ENCODE measurements around the gene CYP46A1. TPM values are rescaled to one million over a fixed set of nuclear protein-coding genes. Genes with fewer than 3 reads are reported as not detected.

The CYP46A1 gene
- total and polyA plus RNA-seq, 2 donors from 2014 or later, result 0.82 to 2.5 TPM

- Histone ChIP-seq H3K9ac (ENCODE audit: low read length in 3 of 3) (no peak overlapping the region), H3K27ac (ENCODE audit: low read depth in 2 of 2, low read length in 2 of 2) (no peak overlapping the region), H3K36me3 (ENCODE audit: control insufficient read depth in 2 of 3, insufficient read depth in 3 of 3, low read length in 3 of 3) (no peaks in the 10 kb centered on the region), H3K9me3 (ENCODE audit: control insufficient read depth in 2 of 3, insufficient read depth in 1 of 3, low read length in 3 of 3) (no peaks in the 10 kb centered on the region), H3K27me3 (ENCODE audit: control insufficient read depth, insufficient read depth, low read length) (no peaks in the 10 kb centered on the region), H3K4me1 (ENCODE audit: control insufficient read depth in 2 of 3, insufficient read depth in 2 of 3, low read depth in 1 of 3, low read length in 3 of 3) (no peaks in the 10 kb centered on the region), H3K4me3 (ENCODE audit: low read length in 3 of 3) (no peak overlapping the region)
- TF ChIP-seq CTCF (IDR thresholded peaks at IDR 0.05; ENCODE audit: borderline replicate concordance, extremely low read depth, insufficient read depth), result no peak
- intact Hi-C loops (cut with DNase I), result no loop called here
- FAIRE-seq (no peak), DNase-seq (no peak)
Observed at GRCh38 chr14:99715266-99716000, 31.3 kb downstream of the CYP46A1 start.

DNA sequence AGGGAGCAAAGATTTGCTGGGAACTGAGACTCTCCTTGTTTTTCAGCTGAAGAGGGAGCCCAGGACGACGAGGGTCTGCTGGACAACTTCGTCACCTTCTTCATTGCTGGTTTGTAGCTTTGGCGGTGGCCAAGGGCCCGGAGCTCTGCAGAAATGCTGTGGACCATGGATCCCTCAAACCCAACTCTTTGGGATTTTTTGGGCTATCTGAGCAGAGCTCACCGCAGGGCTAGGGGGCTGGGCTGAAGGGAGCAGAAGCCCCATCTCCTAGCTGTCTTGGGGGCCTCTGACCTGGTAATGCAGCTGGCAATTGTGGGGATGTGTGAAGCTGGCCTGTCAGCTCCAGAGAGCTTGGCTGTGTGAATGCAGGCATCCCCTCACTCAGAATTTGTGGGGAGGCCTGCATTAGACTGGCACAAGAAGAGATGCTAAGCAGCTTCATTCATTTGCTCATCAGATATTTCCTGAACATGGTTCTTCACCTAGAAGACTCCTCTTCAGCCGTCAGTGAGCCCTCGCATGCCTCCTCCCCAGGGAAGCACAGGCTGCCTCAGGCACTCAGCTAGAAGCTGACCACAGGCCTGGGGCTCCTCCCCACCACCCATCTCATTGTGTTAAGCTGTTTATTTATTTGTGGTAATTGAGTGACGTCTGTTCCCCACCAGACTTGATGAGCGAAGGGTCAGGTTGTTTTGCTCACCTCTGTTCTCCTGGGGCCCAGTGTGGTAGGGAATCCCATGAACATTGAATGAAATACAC lies 32.2 kb downstream of the CYP46A1 start:
- TF ChIP-seq CTCF (IDR thresholded peaks at IDR 0.05; ENCODE audit: borderline replicate concordance, extremely low read depth, insufficient read depth), result no peak
- no peaks in the 10 kb centered on the region for H3K27me3 ChIP-seq (ENCODE audit: control insufficient read depth, insufficient read depth, low read length)
- intact Hi-C loops (cut with DNase I), result no loop called here
- no peaks in the 10 kb centered on the region for H3K9me3 ChIP-seq (ENCODE audit: control insufficient read depth in 2 of 3, insufficient read depth in 1 of 3, low read length in 3 of 3)
- no peaks in the 10 kb centered on the region for H3K4me1 ChIP-seq (ENCODE audit: control insufficient read depth in 2 of 3, insufficient read depth in 2 of 3, low read depth in 1 of 3, low read length in 3 of 3)
- DNase-seq, result no peak
- no peak overlapping the region for H3K27ac ChIP-seq (ENCODE audit: low read depth in 2 of 2, low read length in 2 of 2)
- FAIRE-seq, result no peak
- H3K4me3 ChIP-seq (ENCODE audit: low read length in 3 of 3), result no peak overlapping the region
- no peak overlapping the region for H3K9ac ChIP-seq (ENCODE audit: low read length in 3 of 3)
- H3K36me3 ChIP-seq (ENCODE audit: control insufficient read depth in 2 of 3, insufficient read depth in 3 of 3, low read length in 3 of 3), result no peaks in the 10 kb centered on the region

DNA sequence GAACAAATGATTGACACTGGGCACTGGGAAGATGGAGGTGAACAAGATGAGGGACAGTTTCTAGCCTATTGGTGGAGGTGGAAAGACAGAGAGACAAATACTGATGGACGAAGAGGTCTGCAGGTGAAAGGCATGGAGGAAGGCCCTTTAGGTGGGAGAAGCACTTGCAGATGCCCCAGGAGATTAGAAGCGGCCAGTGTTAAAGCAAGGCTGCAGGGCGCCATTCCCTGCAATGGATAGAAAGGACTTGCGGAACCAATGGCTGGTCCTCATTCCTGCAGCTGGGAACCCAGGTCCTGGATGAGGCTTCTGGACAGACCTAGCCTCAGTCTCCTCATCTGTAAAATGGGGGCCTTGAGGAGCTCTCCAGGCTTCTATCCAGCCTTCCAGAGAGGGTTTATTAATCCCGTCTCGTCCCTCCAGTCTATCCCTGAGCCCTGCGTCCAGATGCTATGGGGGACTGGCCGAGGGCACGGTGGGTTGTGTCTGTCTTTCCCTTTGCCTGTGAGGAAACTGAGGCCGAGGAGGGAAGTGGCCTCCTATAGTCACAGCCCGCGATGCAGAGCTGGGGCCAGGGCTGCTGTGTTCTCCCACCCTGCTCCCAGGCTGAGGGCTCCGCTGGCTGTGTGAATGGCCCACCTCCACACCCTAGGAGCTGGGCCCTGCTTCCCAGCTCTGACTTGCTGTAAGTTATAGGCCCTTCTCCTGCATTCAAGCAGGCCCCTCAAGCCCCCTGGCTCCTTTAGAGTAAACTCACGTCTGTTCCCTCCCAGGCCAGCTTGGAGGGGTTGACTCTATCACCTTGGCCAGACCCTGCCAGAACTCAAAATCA lies 33.0 kb downstream of the CYP46A1 start:
- H3K36me3 ChIP-seq (ENCODE audit: control insufficient read depth in 2 of 3, insufficient read depth in 3 of 3, low read length in 3 of 3), result no peaks in the 10 kb centered on the region
- no peak for FAIRE-seq
- no peaks in the 10 kb centered on the region for H3K9me3 ChIP-seq (ENCODE audit: control insufficient read depth in 2 of 3, insufficient read depth in 1 of 3, low read length in 3 of 3)
- intact Hi-C loops (cut with DNase I), result no loop called here
- no peaks in the 10 kb centered on the region for H3K4me1 ChIP-seq (ENCODE audit: control insufficient read depth in 2 of 3, insufficient read depth in 2 of 3, low read depth in 1 of 3, low read length in 3 of 3)
- no peak overlapping the region for H3K27ac ChIP-seq (ENCODE audit: low read depth in 2 of 2, low read length in 2 of 2)
- H3K9ac ChIP-seq (ENCODE audit: low read length in 3 of 3), result no peak overlapping the region
- no peak for DNase-seq
- no peak for TF ChIP-seq CTCF (IDR thresholded peaks at IDR 0.05; ENCODE audit: borderline replicate concordance, extremely low read depth, insufficient read depth)
- no peaks in the 10 kb centered on the region for H3K27me3 ChIP-seq (ENCODE audit: control insufficient read depth, insufficient read depth, low read length)
- no peak overlapping the region for H3K4me3 ChIP-seq (ENCODE audit: low read length in 3 of 3)
